Measurements from ENCODE around the gene DOCK2.
A peak's percentile ranks its signal among the peaks of the same experiment; 100 is the strongest.

DOCK2 gene

DNA sequence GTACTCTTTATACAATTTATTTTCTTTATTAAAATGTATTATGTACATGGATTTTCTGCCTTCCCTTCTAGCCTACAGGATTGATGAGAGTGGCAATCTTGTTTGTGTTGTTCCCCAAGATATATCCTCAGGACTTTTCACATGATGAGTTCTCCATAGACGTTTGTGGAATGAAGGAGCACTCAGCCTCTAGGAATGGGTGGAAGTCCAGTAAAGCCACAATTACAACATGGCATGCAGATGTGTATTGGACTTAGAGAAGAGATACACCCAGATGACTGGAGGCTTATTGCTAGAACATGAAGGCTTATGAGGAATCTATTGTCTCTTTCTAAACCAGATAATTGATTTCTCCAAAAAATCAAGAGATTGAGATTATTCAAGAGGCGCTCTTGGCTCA lies 8.2 kb upstream of the DOCK2 start:
- Mint-ChIP-seq H3K36me3 (ENCODE audit: low read depth) (no peaks in the 10 kb centered on the region), H3K27me3 (no peaks in the 10 kb centered on the region), H3K4me3 (no peak overlapping the region), H3K27ac (no peak overlapping the region), H3K9me3 (no peaks in the 10 kb centered on the region), H3K4me1 (ENCODE audit: low read depth) (no peaks in the 10 kb centered on the region)
- intact Hi-C loops (cut with micrococcal nuclease) = no loop called here

DNA sequence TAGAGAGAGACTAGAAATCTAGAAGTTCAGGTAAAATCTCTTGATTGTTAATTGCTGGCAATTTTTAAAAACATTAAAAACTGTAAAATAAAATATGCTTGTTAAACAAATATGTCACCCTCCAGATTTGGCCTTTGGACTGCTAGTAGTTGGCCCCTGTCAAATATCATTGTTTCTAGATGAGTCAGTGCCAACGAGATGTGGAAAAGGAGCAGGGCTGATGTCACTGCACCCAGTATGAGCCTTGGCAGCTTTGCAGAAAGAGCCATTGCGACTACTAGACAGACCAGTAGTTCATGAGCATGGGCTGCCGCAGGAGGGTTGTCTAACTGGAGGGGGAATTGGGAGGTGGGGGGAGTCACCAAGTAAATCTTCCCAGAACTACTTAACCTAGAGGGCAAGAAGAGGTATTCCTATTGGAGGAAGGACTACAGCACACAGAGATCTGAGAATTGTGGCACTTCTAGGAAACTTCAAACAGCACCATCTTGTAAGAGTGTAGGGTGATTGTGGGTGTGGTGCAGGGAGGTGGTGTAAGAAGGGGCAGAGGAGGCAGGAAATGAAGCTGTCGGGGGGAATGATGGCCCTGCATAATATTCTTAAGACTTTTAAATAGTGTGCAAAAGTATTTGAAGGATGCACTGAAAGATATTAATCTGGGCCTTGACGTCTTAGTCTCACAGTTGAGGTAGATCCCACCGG lies 7.1 kb upstream of the DOCK2 start:
- intact Hi-C loops (cut with micrococcal nuclease) = no loop called here
- H3K27ac Mint-ChIP-seq = no peak overlapping the region
- H3K27me3 Mint-ChIP-seq = no peaks in the 10 kb centered on the region
- no peaks in the 10 kb centered on the region for H3K9me3 Mint-ChIP-seq
- no peak overlapping the region for H3K4me3 Mint-ChIP-seq
- H3K36me3 Mint-ChIP-seq (ENCODE audit: low read depth) = no peaks in the 10 kb centered on the region
- H3K4me1 Mint-ChIP-seq (ENCODE audit: low read depth) = no peaks in the 10 kb centered on the region

DNA sequence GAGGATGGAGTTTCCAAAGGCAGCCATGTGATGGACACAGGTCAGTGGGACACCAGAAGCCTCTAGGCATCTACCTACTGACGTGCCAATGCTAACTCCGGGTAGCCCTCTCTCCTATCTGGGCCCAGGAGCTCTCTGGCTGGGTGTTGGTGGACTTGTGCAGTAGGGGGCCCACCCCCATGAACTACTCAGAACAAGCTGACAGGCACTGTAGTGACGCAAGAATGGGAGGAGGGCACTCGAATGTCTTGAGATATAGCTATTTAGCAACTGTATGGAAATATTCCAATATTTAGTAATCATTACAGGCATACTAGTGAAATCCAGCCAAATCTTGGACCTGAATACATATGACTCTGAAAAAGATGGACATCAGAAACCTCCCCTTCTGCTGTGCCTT lies 5.7 kb upstream of the DOCK2 start:
- Mint-ChIP-seq H3K27me3 (no peaks in the 10 kb centered on the region), H3K36me3 (ENCODE audit: low read depth) (no peaks in the 10 kb centered on the region), H3K4me1 (ENCODE audit: low read depth) (peaks cover 6% of the 10 kb centered on the region), H3K4me3 (no peak overlapping the region), H3K27ac (no peak overlapping the region), H3K9me3 (no peaks in the 10 kb centered on the region)
- intact Hi-C loops (cut with micrococcal nuclease) = no loop called here

DNA sequence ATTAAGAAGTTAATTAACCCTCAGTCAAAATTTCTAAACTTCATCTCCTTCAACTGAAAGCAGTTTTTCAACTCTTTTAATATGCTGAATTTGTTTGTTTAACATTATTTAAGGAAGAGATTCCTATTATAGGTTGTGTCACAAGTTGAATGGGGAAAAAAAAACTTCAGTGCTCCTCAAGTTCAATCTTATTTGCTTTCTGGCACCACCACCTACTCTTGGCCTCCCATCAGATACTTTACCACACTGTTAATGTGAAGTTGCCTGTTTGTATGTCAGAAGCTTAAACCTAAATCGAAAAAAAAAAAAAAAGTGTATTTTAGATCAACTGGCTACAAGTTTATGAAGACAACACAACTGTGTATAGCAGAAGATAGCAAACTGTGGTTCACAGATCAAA lies 4.1 kb upstream of the DOCK2 start:
- Mint-ChIP-seq H3K4me3 (no peak overlapping the region), H3K9me3 (no peaks in the 10 kb centered on the region), H3K27me3 (no peaks in the 10 kb centered on the region), H3K27ac (no peak overlapping the region), H3K36me3 (ENCODE audit: low read depth) (peaks cover 13% of the 10 kb centered on the region), H3K4me1 (ENCODE audit: low read depth) (peaks cover 17% of the 10 kb centered on the region)
- intact Hi-C loops (cut with micrococcal nuclease) = no loop called here

DNA sequence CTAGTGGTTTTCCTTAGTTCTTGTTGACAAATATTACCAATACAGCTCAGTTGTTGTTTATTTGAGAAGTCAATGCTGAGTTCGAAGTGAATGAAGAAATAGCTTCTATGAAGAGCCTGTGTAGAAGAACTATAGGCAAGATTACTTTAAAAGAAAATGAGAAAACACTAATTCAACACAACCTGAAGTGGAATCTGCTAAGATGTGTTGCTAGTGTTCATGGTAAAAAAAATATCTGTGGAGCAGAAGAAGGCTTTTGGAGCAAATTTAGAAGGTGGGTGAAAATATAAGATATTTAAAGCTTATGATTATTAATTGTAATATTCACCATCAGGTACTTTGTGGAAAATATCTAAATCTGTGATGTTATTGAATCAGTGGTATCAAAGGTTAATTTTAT lies 2.5 kb upstream of the DOCK2 start:
- Mint-ChIP-seq H3K27me3 (no peaks in the 10 kb centered on the region), H3K4me1 (ENCODE audit: low read depth) (peaks cover 34% of the 10 kb centered on the region), H3K27ac (no peak overlapping the region), H3K9me3 (peaks cover 11% of the 10 kb centered on the region), H3K36me3 (ENCODE audit: low read depth) (peaks cover 29% of the 10 kb centered on the region), H3K4me3 (no peak overlapping the region)
- intact Hi-C loops (cut with micrococcal nuclease) = no loop called here

DNA sequence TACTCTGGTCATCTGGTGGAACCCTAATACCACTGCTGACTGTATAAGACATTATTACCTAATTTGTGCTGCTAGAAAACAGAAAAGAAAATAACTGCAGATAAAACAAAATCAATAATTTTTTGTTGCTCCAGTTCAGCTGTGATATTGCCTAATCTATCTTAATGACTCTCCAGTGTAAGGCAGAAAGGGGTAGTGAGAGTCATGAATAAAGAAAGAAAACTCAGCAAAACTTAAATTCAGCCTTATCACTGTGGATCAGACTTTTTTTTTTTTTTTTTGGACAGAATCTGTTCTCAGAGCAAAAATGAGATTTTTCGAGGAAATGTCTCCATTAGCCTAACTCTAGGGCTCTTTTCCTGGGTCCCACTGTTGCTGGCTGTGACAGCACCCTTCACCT lies 1.1 kb upstream of the DOCK2 start:
- H3K27me3 Mint-ChIP-seq = no peaks in the 10 kb centered on the region
- intact Hi-C loops (cut with micrococcal nuclease) = loop anchor here (1.0 kb wide), 1 partner anchor 53 kb away; the partner anchor contains the start of gene SPDL1
- H3K9me3 Mint-ChIP-seq = peaks cover 12% of the 10 kb centered on the region
- H3K36me3 Mint-ChIP-seq (ENCODE audit: low read depth) = peaks cover 43% of the 10 kb centered on the region
- H3K27ac Mint-ChIP-seq = peak overlapping the region; percentile 96
- peaks cover 47% of the 10 kb centered on the region for H3K4me1 Mint-ChIP-seq (ENCODE audit: low read depth)
- H3K4me3 Mint-ChIP-seq = peak overlapping the region; percentile 92

DNA sequence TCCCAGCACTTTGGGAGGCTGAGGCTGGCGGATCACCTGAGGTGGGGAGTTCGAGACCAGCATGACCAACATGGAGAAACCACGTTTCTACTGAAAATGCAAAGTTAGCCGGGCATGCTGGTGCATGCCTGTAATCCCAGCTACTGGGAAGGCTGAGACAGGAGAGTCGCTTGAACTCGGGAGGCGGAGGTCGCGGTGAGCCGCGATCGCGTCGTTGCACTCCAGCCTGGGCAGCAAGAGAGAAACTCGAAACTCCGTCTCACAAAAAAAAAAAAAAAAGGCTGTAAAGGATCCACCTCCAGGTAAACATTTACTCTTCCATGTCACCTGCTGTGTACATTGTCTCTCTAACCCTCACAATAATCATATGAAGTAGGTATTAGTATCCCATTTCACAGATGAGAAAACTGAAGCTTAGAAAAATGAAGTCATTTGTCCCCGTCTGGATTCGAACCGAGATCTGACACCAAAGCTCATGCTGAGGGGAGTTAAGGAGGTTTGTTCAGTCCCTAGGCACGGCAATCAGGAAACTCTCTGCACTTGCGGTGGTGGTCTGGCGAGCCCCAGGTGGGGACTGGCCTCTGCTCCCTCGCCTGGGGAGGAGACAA lies 494 bp upstream of the DOCK2 start:
- no peaks in the 10 kb centered on the region for H3K27me3 Mint-ChIP-seq
- peak overlapping the region; percentile 92 for H3K4me3 Mint-ChIP-seq
- H3K36me3 Mint-ChIP-seq (ENCODE audit: low read depth) = peaks cover 49% of the 10 kb centered on the region
- intact Hi-C loops (cut with micrococcal nuclease) = loop anchor here (1.0 kb wide), 1 partner anchor 53 kb away; the partner anchor contains the start of gene SPDL1
- peak overlapping the region; percentile 96 for H3K27ac Mint-ChIP-seq
- peaks cover 53% of the 10 kb centered on the region for H3K4me1 Mint-ChIP-seq (ENCODE audit: low read depth)
- H3K9me3 Mint-ChIP-seq = peaks cover 12% of the 10 kb centered on the region

DNA sequence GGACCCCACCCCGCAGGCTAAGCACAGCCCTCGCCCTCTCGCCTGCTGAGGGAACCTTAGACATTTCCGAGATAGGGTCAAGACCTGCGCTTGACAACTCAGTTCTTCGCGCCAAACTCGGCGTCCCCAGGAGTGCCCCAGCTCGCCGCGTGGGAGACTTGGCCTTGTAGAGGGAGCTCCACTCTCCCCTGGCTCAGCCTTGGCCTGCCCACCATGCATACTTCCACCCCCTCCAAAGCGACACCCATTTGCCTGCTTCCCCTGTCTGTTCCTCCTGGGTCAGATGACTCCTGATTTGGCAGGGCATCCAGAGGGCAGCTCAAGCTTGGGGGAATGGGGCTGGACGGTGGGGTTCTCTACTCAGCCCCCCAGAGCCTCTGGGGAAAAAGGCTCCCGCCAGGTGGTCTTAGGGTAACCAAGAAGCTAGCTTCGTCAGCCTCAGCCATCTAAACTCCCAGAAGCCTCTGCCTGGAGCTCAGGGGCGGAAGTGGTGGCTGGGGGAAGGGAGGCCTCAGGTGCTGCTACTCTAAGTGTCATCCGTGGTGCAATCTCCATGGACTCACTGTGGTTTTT lies 560 bp downstream of the DOCK2 start:
- Mint-ChIP-seq H3K9me3 (peaks cover 12% of the 10 kb centered on the region), H3K27ac (peak overlapping the region; percentile 96), H3K4me3 (peak overlapping the region; percentile 92), H3K27me3 (no peaks in the 10 kb centered on the region), H3K36me3 (ENCODE audit: low read depth) (peaks cover 53% of the 10 kb centered on the region), H3K4me1 (ENCODE audit: low read depth) (peaks cover 64% of the 10 kb centered on the region)
- intact Hi-C loops (cut with micrococcal nuclease) = no loop called here

DNA sequence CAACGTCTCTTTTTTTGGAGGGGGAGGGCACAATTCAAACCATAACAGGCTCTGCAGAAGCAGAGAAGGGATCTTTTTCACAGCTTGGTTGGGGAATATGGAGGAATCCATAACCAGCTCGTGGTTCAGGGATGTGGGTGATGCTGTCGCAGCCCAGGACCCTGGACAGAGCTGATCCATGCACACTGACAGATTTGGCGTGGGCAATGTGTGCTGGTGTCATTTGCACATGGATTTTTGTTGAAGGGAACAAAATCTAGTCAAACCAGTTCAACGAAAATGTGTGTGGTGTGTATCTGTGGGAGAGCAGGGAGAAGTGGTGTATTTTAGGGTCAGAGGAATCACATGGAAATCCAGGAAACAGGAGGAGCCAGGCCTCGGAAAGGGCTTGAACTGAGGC lies 4.2 kb downstream of the DOCK2 start:
- peak overlapping the region; percentile 56 for H3K27ac Mint-ChIP-seq
- peaks cover 69% of the 10 kb centered on the region for H3K36me3 Mint-ChIP-seq (ENCODE audit: low read depth)
- H3K9me3 Mint-ChIP-seq = peaks cover 12% of the 10 kb centered on the region
- peaks cover 93% of the 10 kb centered on the region for H3K4me1 Mint-ChIP-seq (ENCODE audit: low read depth)
- intact Hi-C loops (cut with micrococcal nuclease) = no loop called here
- no peaks in the 10 kb centered on the region for H3K27me3 Mint-ChIP-seq
- H3K4me3 Mint-ChIP-seq = no peak overlapping the region

DNA sequence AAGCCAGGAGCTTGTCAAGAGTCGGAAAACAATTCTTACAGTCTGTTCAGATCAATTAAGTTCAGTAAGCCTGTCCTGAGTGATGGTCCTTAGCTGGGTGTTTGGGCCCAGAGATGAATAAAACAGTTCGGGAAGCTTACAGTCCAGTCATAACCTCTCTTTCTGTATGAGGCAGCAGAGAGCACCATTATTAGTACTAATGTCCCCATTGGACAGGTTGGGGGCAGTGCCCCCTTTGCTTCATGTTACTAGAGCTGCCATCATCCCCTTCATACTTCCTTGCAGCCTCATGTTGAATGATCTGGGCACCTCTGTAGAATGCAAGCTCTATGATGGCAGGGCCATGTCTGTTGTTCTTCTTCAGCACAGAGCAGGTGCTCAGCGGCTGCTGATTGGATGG lies 9.8 kb downstream of the DOCK2 start:
- Mint-ChIP-seq H3K36me3 (ENCODE audit: low read depth) (peaks cover 38% of the 10 kb centered on the region), H3K4me1 (ENCODE audit: low read depth) (peaks cover 92% of the 10 kb centered on the region), H3K9me3 (no peaks in the 10 kb centered on the region), H3K27me3 (no peaks in the 10 kb centered on the region), H3K27ac (peak overlapping the region; percentile 94), H3K4me3 (no peak overlapping the region)
- intact Hi-C loops (cut with micrococcal nuclease) = no loop called here

DNA sequence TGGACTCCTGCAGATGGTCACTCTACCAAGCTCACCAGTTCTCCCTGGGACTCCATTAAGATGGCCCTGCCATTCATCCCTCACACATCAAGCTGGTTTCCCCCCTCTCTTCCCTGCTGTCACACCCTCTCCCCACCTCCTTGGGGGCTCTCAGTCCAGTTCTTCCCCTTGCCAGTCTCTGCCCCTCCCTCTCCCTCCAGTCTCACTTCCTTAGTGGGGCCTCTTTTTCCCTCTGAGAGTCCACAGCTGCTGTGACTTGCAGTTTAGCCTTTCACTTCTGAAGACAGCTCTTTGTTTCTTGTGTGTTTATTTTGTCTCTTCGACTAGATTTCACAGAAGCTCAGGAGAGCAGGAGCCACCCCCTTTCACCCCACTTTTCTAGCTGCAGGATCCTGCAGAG lies 10.5 kb downstream of the DOCK2 start:
- H3K36me3 Mint-ChIP-seq (ENCODE audit: low read depth) = peaks cover 44% of the 10 kb centered on the region
- intact Hi-C loops (cut with micrococcal nuclease) = no loop called here
- H3K4me3 Mint-ChIP-seq = peak overlapping the region; percentile 75

DNA sequence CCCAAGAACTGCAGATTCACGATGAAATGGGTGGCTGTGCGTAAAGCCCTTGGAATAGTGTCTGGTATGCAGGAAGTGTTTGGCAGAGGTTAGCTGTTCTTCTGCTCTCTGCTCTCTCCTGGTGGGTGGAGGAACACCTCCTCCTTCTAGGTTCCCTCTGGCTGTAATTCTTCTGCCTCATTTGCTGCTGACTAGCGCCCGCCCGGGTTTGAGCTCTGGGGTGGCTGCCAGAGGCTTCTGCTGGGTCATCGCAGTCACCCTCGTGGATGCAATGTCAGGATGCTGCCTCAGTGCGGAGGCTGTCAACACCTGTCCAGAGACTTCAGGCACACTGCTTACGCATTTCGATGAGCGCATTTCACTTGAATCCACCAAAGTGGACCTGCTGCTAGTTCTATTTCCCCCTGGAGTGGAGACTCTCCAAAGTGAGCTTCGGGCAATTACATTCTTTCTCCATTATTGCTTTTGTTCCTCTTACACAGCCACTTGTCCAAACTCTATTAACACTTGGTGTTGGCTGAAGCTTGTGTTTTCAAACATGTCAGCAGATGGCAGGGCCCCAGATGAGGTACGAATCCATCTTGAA lies 11.7 kb downstream of the DOCK2 start:
- Mint-ChIP-seq H3K4me1 (ENCODE audit: low read depth) (peaks cover 92% of the 10 kb centered on the region), H3K9me3 (no peaks in the 10 kb centered on the region), H3K36me3 (ENCODE audit: low read depth) (peaks cover 53% of the 10 kb centered on the region), H3K27ac (peak overlapping the region; percentile 94), H3K4me3 (peak overlapping the region; percentile 47), H3K27me3 (no peaks in the 10 kb centered on the region)
- intact Hi-C loops (cut with micrococcal nuclease) = no loop called here

More for the DNA sequence above, 10.5 kb downstream of the DOCK2 start:
- Mint-ChIP-seq H3K27ac (peak overlapping the region; percentile 94), H3K27me3 (no peaks in the 10 kb centered on the region), H3K4me1 (ENCODE audit: low read depth) (peaks cover 92% of the 10 kb centered on the region), H3K9me3 (no peaks in the 10 kb centered on the region)

DNA sequence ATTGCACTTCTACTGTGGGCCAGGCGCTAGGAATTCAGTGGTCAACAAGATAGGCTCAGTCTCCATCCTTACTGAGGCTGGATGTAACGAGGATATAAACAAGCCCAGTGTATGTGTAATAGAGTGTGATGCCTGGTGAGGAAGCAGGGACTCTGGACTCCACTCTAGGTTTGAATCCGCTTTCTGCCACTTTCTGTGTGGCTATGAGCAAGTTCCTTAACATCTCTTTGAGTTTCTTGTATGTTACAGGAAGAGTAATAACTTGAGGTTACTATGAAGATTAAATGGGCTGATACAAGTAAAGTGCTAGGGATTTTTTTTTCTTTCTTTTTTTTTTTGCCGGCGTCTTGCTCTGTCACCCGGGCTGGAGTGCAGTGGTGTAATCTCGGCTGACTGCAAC lies 12.4 kb downstream of the DOCK2 start:
- Mint-ChIP-seq H3K27me3 (no peaks in the 10 kb centered on the region), H3K4me1 (ENCODE audit: low read depth) (peaks cover 92% of the 10 kb centered on the region), H3K4me3 (peak overlapping the region; percentile 8), H3K9me3 (no peaks in the 10 kb centered on the region), H3K27ac (peak overlapping the region; percentile 94), H3K36me3 (ENCODE audit: low read depth) (peaks cover 53% of the 10 kb centered on the region)
- intact Hi-C loops (cut with micrococcal nuclease) = no loop called here

DNA sequence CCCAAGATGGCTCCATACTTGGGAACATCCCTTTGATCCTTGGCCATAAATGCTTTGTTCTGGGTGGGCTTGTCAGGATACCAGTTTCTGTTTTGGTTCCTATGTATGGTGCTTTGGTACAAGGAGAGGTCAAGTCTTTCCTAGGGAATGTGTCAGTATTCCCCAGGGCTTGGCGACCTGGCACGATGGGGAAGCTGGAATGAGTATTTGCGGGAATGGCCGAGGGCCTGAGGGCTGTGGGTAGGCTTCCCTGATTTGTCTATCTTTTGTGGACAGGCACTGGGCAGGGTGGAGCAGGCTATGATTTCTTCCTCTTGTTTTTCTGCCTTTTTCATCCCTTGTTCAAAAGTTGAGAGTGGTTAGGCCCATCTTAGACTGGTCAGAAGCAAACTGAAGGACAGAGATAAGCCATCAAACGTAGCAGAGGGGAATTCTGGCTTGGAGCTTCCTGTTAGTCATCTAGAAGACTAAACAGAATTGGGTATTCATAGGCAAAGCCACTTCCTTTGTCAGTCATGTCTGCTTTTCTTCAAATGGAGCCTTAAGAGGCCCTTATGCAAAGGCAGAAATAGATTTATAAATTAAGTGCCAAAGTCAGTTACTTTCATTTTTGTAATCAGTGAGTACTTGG lies 13.7 kb downstream of the DOCK2 start:
- intact Hi-C loops (cut with micrococcal nuclease) = loop anchor here (5.0 kb wide), 1 partner anchor 64 kb away; no protein-coding TSS in a partner anchor
- Mint-ChIP-seq H3K4me1 (ENCODE audit: low read depth) (peaks cover 94% of the 10 kb centered on the region), H3K4me3 (peak overlapping the region; percentile 24), H3K27ac (peak overlapping the region; percentile 94), H3K9me3 (no peaks in the 10 kb centered on the region), H3K27me3 (no peaks in the 10 kb centered on the region), H3K36me3 (ENCODE audit: low read depth) (peaks cover 59% of the 10 kb centered on the region)

All from dendritic cell treated with granulocyte-macrophage colony-stimulating factor and Interleukin-4, amounts not matched to agents 40 ng/mL and 50 ng/mL, for 4 days (primary cell).